NCI-H774 (cell line): ENCODE results near the gene DDX23.

ENCODE experiments used
- DNase-seq: peaks from one replicate; lab custom pipeline; 2025; lab: John Stamatoyannopoulos, UW

The DDX23 gene

DNA sequence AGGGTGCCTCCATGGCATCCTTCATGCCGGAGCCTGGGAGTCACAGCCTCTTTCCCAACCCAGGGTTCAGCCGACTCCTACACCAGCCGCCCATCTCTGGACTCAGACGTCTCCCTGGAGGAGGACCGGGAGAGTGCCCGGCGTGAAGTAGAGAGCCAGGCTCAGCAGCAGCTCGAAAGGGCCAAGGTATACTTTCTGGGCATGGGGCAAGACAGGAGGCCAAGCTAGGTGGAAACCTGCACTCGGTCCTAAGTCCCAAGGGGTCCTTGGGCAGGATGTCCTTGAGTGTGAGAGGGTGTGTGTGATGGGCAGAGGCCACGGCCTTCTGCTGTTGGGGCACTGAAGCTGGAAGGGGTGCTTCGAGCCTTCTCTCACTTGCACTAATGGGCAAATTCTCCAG is 28.7 kb downstream of the DDX23 start:
- no peak for DNase-seq

DNA sequence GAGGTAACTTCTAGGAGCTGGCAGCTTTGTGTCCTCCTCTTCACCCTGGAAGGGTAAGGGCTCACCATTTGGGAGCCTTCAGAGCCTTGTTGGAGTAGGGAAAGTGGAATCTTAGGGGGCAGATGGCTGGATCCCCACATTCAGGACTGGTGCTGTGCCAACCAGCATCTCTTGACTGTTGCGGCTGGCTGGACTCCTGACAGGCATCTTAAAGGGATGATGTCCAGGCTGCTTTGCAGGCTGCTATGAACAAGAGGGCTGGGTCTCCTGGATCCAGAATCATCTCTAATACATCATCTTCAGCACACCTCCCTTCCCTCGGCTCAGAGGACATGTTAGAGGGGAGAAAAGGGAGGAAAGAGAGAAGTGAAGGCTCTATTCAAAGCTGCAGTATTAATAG is 29.3 kb downstream of the DDX23 start:
- no peak for DNase-seq

DNA sequence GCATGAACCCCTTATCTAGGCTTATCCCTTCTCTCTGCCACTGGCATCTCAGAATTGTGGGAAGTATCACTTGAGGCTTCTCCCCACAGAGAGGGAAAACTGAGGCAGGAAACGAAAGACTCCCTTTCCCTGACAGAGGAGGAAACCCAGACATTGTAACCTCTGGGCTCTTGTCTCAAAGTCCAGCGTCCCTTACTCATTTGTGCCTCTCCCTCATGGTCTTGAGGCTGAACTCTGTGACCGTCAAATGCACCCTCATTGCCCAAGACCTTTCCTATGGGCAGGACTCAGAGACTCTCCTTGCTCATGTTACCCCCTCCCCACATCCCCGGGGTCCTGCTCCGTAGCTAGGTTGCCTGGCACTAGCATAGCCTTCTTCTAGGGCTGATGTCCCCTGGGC is 29.8 kb downstream of the DDX23 start:
- DNase-seq, result no peak

DNA sequence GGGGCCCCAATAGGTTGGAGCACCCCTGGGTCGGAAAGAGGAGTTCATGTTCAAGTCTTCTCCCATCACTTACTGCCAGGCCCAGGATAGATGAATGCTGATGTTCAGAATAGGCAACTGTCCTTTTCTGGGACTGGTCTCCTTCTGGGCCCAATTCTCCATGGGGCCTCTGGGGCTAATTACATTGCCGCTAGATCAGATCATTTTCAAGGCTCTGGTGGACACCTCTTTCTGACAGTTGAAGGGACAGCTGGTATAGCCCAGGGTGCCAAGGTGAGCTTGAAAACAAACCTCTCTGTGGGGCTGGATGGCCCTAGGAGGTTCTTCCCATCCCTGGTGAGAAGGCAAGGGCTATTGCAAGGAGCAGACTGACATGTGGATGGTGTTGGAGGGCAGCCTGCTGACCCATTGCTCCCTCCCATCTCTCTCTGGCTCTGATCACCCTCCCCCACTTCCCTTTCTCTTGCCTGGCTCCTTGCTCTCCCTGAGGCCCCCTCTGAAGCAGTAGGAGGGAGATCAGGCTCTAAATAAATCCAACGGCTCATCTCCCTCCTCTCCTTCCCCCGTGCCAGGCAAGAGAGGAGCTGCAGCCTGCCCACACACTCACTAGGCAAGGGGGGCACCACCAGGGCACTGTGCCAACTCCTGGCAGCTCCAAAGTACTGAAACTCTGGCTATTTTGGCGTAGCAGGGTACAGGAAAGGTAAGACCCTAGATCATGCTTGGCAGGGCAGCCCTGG is 31.8 kb downstream of the DDX23 start:
- DNase-seq, result no peak

DNA sequence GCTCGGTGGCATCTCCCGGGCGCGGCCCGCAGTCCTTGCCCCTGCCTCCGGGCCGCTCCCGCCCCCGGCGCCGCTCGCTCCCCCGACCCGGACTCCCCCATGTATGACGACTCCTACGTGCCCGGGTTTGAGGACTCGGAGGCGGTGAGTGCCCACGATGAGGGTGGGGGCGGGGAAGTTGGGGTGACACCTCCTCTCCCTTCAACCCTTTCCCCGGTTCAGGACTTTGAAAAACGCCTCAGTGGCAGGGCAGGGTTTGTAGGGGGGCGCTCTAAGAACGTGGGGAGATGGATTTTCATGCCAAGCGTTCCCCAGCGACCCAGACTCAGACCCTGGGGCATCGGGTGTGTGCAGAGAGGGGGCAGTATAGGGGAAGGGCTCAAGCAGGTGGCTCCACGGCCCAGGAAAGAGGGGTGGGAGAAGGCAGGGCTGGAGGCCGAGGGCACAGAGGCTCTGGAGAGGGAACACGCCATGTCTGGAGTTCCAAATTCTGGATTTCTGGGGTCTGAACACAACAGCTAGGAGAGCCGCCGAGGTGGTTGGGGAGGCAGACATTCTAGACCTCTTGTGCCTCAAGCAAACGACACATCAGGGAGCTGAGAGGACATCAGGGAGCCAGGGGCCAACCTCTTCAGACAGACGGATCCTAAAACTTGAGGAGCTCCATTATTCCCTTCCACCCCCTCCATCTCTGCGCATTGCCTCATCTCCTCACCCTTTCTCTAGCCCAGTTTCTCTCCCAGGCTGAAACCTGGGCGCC is 33.0 kb downstream of the DDX23 start:
- DNase-seq, result no peak

DNA sequence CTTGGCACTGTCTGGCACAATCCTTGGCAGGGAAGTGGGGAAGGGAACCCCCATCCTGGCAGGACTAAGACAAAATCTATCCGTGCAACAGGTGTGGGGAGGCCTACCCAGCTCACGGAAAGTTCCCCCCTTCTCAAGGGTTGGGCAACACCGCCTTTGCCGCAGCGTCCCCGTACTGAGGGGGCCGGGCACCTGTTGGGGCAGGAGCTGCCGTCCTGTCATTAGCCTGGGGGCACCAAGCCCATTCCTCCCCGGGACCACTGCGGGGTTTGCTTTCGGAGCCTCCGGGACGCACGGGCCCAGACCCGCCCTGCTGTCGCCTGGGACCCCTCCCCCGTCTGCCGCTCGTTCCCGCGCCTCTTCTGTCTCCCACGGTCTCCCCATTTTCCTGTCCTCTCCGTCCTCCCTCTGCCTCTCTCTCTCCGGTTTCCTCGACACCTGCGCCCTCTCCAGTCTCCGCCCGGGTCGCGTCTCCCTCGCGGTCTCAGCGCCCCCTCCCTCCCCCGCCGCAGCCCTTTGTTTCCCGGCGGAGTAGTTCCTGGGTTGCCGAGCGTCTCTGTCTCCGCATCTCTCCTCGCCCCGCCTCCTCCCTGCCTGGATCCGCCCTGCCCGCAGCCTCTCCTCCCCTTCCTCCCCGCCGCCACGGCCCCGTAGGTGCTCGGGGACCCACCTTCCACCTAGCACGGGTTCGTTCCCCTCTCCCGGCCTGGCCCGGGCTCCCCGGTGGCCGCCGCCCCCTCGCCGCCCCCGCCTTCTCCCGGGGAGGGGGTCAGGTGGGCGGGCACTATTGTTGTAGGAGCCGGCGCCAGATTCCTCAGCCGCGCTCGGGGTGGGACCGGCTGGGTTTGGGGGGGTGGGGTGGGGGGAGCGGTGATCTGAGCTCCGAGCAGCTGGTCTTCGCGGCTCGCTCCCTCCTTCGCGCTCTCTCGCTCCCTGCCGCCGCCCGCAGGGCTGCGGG is 33.8 kb downstream of the DDX23 start, which contains the start of gene CACNB3:
CACNB3 (plus strand) TSS at position 624 of the 958 bp plus-strand sequence. CDS start 434 bp downstream, outside the sequence.
- DNase-seq, result peak; percentile 74

DNA sequence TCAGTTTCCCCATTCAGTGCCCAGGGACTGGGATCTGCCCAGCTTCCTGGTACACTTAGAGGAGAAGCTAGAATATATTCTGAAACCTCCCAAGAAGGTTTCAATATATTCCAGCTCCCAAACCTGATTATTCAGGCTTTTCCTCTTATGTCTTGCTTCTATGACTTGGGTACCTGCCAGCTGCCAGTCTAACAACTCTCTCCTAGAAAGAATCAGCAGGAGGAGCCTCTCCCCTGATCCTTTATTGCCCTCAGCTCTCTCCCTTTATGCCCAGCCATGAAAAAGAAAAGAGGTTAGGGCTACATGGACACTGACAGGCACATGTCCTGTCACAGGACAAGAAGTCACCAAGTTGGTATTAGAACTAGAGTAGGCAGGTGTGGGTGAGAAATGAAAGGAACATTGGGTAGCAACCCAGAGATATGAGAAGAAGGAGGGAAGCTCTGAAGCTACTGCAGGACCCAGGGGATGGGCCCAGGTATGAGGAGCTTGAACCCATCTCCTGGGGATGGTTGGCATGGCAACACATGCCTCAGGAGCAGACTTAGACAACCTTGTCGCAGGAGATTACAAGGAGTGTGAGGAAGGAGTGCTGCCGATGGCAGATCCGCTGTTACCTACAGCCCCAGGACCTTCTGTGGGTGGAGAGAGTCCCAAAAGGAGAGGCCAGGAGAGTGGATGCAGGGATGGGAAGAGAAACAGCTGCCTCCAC is 35.7 kb downstream of the DDX23 start:
- no peak for DNase-seq

DNA sequence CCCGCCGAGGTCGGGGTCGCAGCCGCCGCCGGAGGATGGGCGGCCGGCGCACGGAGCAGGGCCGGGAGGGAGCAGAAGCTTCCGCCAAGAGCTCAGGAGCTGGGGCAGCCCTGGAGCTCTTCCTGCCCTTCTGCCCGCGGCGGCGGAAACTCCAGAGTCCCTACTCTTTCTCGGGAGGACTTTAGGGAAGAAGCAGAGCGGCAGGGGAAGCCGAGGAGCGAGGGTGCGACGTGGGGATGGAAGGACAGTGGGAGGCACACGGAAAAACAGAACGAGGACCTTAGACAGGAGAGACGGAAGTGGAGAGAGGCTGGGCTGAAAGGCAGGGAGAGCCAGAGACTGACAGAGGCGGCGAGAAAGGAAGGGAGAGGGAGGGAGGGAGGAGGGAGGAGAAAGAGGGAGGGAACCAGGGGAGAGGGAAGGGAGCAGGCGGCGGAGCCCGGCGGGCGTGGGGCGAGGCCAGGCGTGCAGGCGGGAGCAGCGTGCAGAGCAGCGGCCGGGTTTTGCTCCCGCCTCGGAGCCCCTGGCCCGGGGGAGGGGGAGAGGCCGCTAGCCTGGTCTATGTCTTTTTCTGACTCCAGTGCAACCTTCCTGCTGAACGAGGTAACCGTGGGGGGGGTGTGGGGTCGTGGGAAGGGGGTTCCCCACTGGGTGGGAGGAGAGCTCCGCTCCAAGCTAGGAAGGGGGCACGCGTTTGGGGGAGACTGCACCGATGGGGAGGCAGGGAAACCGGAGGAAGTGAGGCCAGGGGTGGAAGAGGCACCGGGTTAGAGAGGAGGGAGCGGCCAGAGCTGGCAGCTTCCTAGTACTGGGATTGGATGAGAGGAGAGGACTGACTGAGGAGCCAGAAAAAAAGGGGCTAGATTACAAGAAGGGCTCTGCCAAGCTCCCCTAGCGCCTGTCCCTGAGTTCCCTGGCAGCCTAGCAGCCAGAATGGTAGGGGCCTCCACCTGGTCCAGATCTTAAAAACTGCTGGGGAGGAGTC is 36.5 kb downstream of the DDX23 start:
- DNase-seq, result peak; percentile 59

DNA sequence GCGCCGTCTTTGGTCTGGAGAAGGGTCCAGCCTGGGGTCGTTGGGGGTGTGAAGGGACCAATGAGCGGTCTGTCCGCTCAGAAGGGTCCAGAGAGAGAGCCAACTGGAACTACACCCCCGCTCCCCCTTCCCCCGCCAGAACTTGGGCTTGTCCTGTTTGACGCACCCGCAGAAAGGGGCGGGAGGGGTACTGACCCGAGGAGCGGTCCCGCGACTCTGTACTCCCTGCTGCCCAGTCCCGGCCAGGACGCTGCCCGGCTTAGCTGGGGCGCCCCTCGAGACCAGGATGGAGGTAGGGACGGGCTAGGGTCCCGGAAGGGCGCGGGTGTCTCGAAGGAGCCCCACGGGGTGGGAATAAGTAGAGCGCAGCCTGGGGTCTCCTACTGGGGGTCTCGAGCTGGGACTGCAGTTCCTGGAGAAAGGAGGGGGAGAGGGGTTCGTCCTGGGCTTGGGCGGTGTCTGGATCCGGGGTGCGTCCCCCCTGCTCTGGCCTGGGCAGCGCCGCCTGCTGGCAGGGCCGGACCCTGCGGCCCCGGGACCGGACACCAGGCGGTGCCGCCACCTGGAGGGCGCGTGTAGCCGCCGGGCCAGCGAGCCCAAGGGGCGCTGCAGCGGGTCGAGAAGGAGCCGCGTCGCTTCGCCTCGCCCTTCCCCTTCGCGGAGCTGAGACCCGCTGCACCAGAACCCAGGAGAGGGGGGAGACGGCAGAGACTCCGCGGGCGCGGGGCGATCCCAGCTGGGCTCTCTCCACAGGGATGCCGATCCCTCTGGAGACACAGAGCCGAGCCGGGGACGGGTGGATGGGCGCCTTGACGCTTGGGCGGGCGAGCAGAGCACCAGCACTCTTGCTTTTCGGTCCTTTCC is 37.5 kb downstream of the DDX23 start:
- DNase-seq, result peak; percentile 69

DNA sequence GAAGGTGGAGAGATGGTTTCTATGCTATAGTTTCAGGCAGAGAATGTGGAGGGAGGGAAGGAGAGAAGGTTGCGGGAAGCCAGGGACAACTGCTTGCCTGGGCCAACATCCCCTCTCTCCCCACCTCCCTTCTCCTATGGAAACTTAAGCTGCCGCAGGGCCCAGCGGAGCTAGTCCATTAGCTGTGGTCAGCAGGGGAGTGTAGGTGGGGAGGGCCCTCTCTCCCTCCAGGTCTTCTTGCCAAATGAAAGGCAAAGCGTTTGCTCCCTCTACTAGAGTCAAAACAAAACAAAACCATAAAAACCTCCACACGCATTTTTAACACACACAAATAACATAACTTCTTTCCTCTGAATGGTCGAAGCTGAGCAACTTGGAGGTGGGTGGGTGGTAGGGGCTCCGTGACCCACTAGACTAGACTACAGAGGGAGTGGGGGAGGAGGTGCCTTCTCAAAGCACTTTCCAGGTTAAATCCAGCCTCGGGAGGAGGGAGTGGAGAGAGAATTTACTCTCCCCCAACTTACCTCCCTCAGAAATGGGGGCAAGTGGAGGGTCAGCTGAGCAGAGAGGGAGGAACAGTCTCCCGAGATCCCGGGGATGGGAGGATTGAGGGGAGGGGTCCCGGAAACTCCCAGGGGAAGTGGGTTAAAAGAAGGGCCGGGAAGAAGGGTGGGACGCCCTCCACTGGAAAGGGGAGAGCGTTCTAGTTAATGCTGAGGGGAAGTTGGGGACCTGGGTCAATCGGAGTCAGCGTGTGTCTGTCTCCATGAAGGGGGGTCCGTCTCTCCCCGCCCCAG is 38.3 kb downstream of the DDX23 start:
- no peak for DNase-seq

DNA sequence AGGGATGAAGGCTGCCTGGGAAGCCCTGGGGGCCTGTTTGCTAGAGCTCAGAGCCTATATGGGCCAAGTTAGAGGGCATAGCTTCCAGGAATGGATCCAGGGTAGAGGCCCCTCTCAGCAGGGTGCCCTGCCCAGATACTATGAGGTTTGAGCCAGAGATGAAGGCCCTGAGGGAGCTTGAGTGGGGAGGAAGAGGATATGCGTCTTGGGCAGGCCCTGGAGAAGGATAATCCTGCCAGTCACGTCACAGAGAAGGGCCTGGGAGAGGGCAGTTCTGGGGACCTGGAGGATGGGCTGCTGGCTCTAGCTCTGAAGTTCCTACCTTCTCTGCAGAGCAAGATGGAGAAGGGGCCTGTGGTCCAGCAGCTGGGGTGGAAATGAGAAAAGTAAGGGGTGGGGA is 39.6 kb downstream of the DDX23 start:
- no peak for DNase-seq

DNA sequence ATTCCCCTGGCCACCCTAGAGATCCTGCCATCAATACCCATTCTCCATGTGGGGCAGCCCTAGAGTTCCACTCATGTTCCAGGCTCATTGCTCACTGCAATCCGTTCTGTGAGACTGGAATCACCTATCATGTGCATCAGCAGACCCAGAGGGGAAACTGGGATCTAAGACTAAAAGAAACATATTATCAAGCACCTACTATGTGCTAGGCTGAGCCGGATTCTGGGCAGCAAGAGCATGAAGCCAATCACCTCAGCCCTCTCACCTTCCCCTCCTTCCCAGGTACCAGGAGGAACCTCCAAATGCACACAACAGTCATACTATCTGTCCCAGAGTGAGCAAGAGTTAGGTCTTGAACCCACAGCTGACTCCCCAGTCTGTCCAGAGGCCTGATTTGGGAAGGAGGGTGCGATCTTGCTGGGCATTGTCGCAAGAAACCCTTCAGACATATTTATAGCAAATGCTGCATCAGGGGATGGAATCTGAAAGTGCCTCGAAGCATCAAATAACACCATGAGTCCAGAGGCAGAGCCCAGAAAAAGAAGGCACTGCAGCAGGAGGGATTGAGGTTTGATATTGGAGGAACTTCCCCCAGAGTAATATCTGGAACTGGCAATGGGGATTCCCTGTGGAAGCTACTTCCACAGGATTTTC is 40.4 kb downstream of the DDX23 start:
- no peak for DNase-seq

DNA sequence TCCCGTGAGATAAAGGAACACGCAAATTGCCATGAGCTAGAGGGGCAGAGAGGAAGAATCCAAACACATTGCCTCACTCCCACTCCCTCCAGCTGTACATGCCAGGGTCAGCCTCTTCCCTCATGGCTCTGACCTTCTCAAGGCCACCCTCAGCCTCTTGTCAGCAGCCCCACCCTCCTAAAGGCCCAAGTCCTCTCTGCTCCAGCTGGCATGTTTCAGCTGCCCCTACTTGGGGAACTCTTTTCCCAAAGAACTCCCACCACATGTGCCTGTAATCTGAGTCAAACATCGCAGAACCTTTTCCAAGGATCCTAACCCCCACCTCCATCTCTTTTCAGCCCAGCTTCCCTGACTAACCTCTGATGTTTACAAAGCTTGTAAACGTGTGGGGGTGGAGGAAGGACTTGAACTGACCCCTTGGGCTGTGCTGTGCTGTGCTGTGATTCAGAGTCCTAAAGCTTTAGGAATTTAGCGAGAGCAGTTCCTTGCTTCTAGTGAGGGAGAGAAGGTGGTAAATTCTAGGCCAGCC is 41.0 kb downstream of the DDX23 start:
- DNase-seq, result no peak

DNA sequence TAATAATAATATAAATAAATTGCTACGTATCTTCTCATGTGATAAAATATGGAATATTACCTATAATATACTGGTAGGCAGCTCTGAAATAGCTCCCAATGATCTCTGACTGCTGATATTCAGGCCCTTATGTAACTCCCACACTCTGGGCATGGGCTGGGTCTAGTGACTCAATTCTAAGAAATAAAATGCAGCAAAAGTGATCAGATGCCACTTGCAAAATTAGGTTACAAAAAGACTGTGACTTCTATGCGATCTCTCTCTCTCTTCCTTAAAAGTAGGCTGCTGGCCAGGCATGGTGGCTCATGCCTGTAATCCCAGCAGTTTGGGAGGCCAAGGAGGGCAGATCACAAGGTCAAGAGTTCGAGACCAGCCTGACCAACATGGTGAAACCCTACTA is 44.0 kb downstream of the DDX23 start:
- no peak for DNase-seq

DNA sequence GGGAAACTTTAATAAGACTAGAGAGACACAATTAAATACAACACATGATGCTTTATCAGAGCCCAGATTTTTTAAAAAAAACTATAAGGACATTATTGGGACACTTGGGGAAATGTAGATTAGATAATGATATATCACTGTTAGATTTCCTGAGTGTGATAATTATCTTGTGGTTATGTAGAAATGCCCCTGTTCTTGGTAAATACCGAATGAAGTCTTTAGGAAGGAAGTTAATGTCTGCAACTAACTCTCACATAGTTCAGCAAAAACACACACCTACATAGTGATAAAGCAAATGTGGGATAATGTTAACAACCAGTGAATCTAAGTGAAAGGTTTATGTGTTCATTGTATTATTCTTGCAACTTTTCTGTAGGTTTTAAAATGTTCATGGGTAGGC is 48.3 kb downstream of the DDX23 start:
- no peak for DNase-seq

DNA sequence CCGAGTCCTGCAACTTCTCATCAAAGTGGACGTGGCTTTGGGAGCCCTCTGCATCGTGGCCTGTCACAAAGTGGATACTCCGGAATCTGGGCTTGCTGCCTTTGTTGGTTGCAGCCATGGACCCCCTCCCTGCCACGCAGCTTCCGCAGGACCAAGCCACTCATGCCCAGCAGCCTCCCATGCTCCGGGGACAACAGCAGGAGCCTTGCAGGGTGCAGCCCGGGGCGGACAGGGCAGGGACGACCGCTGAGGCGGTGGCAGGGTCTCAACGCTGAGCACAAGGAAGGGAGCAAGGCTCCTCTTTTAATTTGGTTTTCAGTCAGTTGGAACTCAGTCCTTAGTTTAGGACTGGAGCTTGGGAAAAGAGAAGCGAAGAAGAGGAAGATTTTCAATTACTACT is 51.0 kb downstream of the DDX23 start:
- no peak for DNase-seq

DNA sequence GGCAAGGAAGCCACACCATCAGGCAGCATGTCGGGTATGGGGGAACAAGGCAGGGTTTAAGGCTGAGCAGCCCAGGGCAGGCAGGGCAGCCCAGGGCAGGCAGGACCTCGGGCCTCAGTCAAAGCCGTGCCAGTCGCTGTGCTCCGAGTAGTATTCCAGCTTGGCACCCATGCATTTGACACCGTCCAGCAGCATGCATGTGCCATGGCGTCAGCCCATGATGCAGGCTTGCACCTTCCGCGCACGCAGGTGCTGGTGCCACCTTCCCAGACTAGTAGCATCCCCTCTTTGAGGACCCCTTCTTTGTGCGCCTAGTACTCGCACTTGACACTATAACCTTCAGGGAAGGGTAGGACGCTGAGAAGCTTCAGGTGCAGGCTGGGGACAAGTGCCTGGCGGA is 51.5 kb downstream of the DDX23 start:
- DNase-seq, result no peak

DNA sequence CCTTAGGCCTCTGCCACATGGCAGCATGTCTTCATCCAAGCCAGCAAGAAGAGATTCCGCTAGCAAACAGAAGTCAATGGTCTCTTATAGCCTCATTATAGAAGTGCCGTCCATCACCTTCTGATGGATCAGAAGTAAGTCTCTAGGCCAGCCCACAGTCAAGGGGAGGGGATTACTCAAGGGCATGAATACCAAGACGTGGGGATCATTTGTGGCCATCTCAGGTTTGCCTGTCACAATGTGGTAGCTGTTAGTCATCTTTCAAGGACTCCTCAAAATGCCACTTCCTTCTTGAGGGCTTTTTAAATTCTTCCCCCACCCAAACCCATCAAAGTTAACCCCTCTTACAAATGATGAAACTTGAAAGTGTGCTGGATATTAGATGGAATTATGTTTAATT is 55.0 kb downstream of the DDX23 start:
- DNase-seq, result no peak
